Fibroblast of villous mesenchyme (primary cell): Measurements from ENCODE around the gene KRT6B. TPM values are rescaled to one million over a fixed set of nuclear protein-coding genes. Genes with fewer than 3 reads are reported as not detected.

ENCODE experiments used
- DNase-seq: peaks from one replicate; pipeline ENCODE4 v3.0.0-alpha.2; 2010; ENCODE audit warnings: low read depth
- H3K4me3 ChIP-seq: 2 replicates; pipeline ENCODE4 v1.5.1; 2011; ENCODE audit warnings: low read depth, mild to moderate bottlenecking, low read length
- CTCF ChIP-seq: IDR thresholded peaks from 2 replicates; pipeline ENCODE4 v1.5.1; 2012; ENCODE audit warnings: low read depth, mild to moderate bottlenecking, low read length; ENCODE audit not compliant: insufficient read depth
- total RNA-seq: library from RNA; depleted of rRNA; stranded (reverse); fragments of >200 nt; gene quantifications from 2 replicates; pipeline ENCODE4 v1.2.3, GENCODE V29; 2012

Gene KRT6B
- total RNA-seq, 1 donor = not detected

DNA sequence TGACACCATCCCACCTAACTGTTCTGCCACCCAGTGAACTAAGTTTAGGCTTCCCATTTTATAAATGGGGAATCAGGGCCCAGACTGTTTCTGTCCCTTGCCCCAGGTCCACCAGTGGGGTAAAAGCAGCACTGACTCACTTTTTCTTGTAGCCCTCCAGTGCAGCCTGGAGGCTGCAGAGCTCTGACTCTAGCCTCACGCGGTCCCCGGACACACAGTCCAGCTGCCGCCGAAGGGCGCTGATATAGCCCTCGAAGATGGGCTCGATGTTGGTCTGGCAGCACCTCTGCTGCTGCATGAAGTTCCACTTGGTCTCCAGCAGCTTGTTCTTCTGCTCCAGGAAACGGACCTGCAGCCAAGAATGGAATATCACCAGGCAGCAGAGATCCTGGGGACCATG is 48.4 kb downstream of the KRT6B start:
- no peak overlapping the region for H3K4me3 ChIP-seq
- TF ChIP-seq CTCF = no peak
- no peak for DNase-seq

- no peak overlapping the region for H3K4me3 ChIP-seq
- DNase-seq = no peak
- no peak for TF ChIP-seq CTCF
These were observed 48.9 kb downstream of the KRT6B start for GRCh38 chr12:52402873-52403540.

- H3K4me3 ChIP-seq = no peak overlapping the region
- TF ChIP-seq CTCF = no peak
- no peak for DNase-seq
These were observed 49.6 kb downstream of the KRT6B start for GRCh38 chr12:52402377-52402776.

DNA sequence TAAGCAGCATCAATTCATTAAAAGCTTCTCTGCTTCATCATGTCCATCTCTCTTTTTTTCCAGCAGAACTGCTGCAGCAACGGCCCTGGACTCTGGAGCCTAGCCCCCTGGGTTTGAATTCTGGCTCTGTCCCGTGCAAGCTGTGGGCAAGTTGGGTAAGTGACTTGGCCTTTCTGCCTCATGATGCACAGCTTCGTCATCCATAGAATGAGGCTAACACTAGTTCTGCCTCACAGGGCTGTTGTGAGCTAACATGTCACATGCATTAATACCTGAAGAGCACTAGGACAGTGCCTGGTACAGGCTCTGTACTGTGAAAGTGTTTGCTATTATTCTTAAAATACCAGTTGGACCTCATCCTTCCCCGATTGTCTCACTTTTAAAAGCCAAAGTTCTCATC is 50.0 kb downstream of the KRT6B start:
- no peak overlapping the region for H3K4me3 ChIP-seq
- no peak for DNase-seq
- TF ChIP-seq CTCF = no peak

DNA sequence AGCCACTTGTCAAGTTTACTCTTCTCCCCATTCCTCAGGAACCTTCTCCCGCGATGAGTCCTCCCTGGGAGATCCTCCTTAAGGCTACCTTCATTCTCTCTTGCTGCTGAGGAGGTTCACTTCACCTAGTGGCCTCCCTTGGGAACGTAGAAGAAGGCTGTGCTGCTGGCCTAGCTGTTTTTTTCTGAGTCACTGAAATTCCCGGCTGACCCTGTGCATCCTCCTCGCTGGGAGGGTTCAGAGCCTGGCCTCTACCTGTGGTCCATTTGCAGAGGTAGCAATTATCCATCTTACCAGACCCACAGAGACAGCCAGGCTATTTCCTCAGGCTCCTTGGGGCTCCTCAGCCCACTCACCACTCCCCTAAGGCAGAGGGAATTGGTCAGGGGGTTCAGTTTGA is 50.4 kb downstream of the KRT6B start:
- no peak overlapping the region for H3K4me3 ChIP-seq
- TF ChIP-seq CTCF = no peak
- no peak for DNase-seq

- TF ChIP-seq CTCF = no peak
- no peak for DNase-seq
- no peak overlapping the region for H3K4me3 ChIP-seq
These were observed 51.0 kb downstream of the KRT6B start for GRCh38 chr12:52400906-52401305.

DNA sequence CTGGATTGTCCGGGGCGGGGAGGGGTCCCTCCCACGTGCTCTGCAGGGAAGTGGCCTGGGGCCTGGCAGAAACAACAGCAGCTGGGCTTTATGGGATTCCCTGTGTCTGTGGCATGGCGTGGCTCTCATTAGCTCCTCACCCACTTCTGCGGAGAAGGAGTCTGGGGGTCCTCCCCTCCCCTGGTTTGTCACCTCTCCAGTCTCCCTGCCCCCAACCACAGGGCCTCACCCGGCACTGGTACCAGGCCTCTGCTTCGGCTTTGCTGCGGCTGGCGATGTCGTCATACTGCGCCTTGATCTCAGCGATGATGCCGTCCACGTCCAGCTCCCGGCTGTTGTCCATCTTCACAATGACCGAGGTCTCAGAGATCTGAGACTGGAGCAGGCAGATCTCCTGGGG is 52.2 kb downstream of the KRT6B start:
- H3K4me3 ChIP-seq = no peak overlapping the region
- TF ChIP-seq CTCF = no peak
- DNase-seq = no peak
